ENCODE results near the gene SH3PXD2A.

GRCh38 chr10:103574097-103575061 is 281.0 kb downstream of the SH3PXD2A start:
- TF ChIP-seq CTCF (IDR thresholded peaks at IDR 0.05) = no peak
- TF ChIP-seq POLR2A (IDR thresholded peaks at IDR 0.05) = no peak
